ENCODE results near the gene ZNF22. TPM values are rescaled to one million over a fixed set of nuclear protein-coding genes. Genes with fewer than 3 reads are reported as not detected.

Gene ZNF22
- total RNA-seq, 1 donor from 2014 or later, result 9.2 TPM

GRCh38 chr10:44970812-44971395 is 29.8 kb upstream of the ZNF22 start:
- no peaks in the 10 kb centered on the region for H3K36me3 ChIP-seq (ENCODE audit: control insufficient read depth, insufficient read depth, low read length)
- no peak overlapping the region for H3K4me3 ChIP-seq (ENCODE audit: low read depth, low read length)
- no peak for DNase-seq (ENCODE audit: low read depth)
- no peaks in the 10 kb centered on the region for H3K27me3 ChIP-seq (ENCODE audit: control insufficient read depth, insufficient read depth, low read length)
- FAIRE-seq, result no peak
- TF ChIP-seq CTCF (IDR thresholded peaks at IDR 0.05; ENCODE audit: insufficient read depth, low read length, severe bottlenecking), result no peak

GRCh38 chr10:44971434-44971833 is 29.3 kb upstream of the ZNF22 start:
- Histone ChIP-seq H3K36me3 (ENCODE audit: control insufficient read depth, insufficient read depth, low read length) (no peaks in the 10 kb centered on the region), H3K27me3 (ENCODE audit: control insufficient read depth, insufficient read depth, low read length) (no peaks in the 10 kb centered on the region), H3K4me3 (ENCODE audit: low read depth, low read length) (no peak overlapping the region)
- no peak for FAIRE-seq
- no peak for DNase-seq (ENCODE audit: low read depth)
- no peak for TF ChIP-seq CTCF (IDR thresholded peaks at IDR 0.05; ENCODE audit: insufficient read depth, low read length, severe bottlenecking)

- no peak for FAIRE-seq
Measured at GRCh38 chr10:44971935-44972757, 28.6 kb upstream of the ZNF22 start.

GRCh38 chr10:44972874-44973306 is 27.8 kb upstream of the ZNF22 start:
- Histone ChIP-seq H3K36me3 (ENCODE audit: control insufficient read depth, insufficient read depth, low read length) (no peaks in the 10 kb centered on the region), H3K4me3 (ENCODE audit: low read depth, low read length) (no peak overlapping the region), H3K27me3 (ENCODE audit: control insufficient read depth, insufficient read depth, low read length) (no peaks in the 10 kb centered on the region)
- no peak for DNase-seq (ENCODE audit: low read depth)
- FAIRE-seq, result no peak
- no peak for TF ChIP-seq CTCF (IDR thresholded peaks at IDR 0.05; ENCODE audit: insufficient read depth, low read length, severe bottlenecking)

More at GRCh38 chr10:44971935-44972757, 28.6 kb upstream of the ZNF22 start:
- TF ChIP-seq CTCF (IDR thresholded peaks at IDR 0.05; ENCODE audit: insufficient read depth, low read length, severe bottlenecking), result no peak
- Histone ChIP-seq H3K4me3 (ENCODE audit: low read depth, low read length) (no peak overlapping the region), H3K36me3 (ENCODE audit: control insufficient read depth, insufficient read depth, low read length) (no peaks in the 10 kb centered on the region), H3K27me3 (ENCODE audit: control insufficient read depth, insufficient read depth, low read length) (no peaks in the 10 kb centered on the region)
- DNase-seq (ENCODE audit: low read depth), result no peak

- TF ChIP-seq CTCF (IDR thresholded peaks at IDR 0.05; ENCODE audit: insufficient read depth, low read length, severe bottlenecking), result no peak
Measured at GRCh38 chr10:44973323-44974081, 27.2 kb upstream of the ZNF22 start.

More at GRCh38 chr10:44973323-44974081, 27.2 kb upstream of the ZNF22 start:
- Histone ChIP-seq H3K4me3 (ENCODE audit: low read depth, low read length) (no peak overlapping the region), H3K36me3 (ENCODE audit: control insufficient read depth, insufficient read depth, low read length) (no peaks in the 10 kb centered on the region), H3K27me3 (ENCODE audit: control insufficient read depth, insufficient read depth, low read length) (no peaks in the 10 kb centered on the region)
- DNase-seq (ENCODE audit: low read depth) (no peak), FAIRE-seq (no peak)

Measured in bronchial epithelial cell (primary cell).